Transverse colon (tissue), 4 donors: ENCODE measurements around the gene SFMBT1. TPM values are rescaled to one million over a fixed set of nuclear protein-coding genes. Genes with fewer than 3 reads are reported as not detected.

ENCODE experiments used
- DNase-seq: peaks from one replicate; pipeline ENCODE4 v3.0.0-alpha.2; 2019
- H3K27ac ChIP-seq, 4 donors: fragments of 200-600 bp; sonication (generic); 2 replicates each; pipeline ENCODE4 v1.5.1; 2016 to 2018; ENCODE audit warnings: inconsistent platforms in 4 of 4
- H3K27me3 ChIP-seq: fragments of 200-600 bp; sonication (generic); 2 replicates; pipeline ENCODE4 v1.5.1; 2017; ENCODE audit warnings: inconsistent platforms
- H3K36me3 ChIP-seq, 4 donors: fragments of 200-600 bp; sonication (generic); 2 replicates each; pipeline ENCODE4 v1.5.1; 2017 to 2019; ENCODE audit warnings: inconsistent platforms in 4 of 4
- H3K4me1 ChIP-seq, 4 donors: fragments of 200-600 bp; sonication (generic); 2 replicates each; pipeline ENCODE4 v1.5.1; 2017 to 2020; ENCODE audit warnings: inconsistent platforms in 4 of 4
- H3K4me3 ChIP-seq, 4 donors: fragments of 200-600 bp; sonication (generic); 1 replicate in 1 of 4; 2 replicates in 3 of 4; pipeline versions ENCODE4 v1.5.1 to v1.6.1; 2017 to 2019; ENCODE audit warnings: inconsistent platforms in 4 of 4
- H3K9me3 ChIP-seq, 2 donors: fragments of 200-600 bp; sonication (generic); 2 replicates each; pipeline ENCODE4 v1.5.1; 2017 to 2019; ENCODE audit warnings: inconsistent platforms in 2 of 2
- EP300 ChIP-seq: sonication (generic); formaldehyde crosslinking; IDR thresholded peaks from one replicate; pipeline ENCODE4 v1.6.1; 2017; ENCODE audit warnings: antibody characterized with exemption, low read depth
- POLR2A ChIP-seq: fragments of 450-650 bp; IDR thresholded peaks from one replicate; pipeline ENCODE4 v1.6.1; 2016; ENCODE audit warnings: antibody characterized with exemption, mild to moderate bottlenecking, moderate library complexity
- POLR2AphosphoS5 ChIP-seq, 3 donors: sonication (generic); formaldehyde crosslinking; IDR thresholded peaks; one replicate each; pipeline ENCODE4 v1.6.1; 2016; ENCODE audit warnings: antibody characterized with exemption in 3 of 3
- WGBS, 2 donors: methylation state at CpG; one replicate each; pipeline ENCODE4 v1.1.5; 2018; ENCODE audit warnings: low coverage in 1 of 2; 5-methylcytosine and 5-hydroxymethylcytosine counted together
- in situ Hi-C, 4 donors: fragments of 200-750 bp; cut with MboI; loops; one replicate each; pipeline versions ENCODE4 v1.15.0 to v1.15.1; 2017; ENCODE audit warnings: low sequenced_read_pairs in 3 of 4, low pct_ligation_motif_present in 1 of 4, low pct_unique_long_range_greater_than_20kb in 1 of 4
- intact Hi-C: fragments of 100-400 bp; cut with DNase I; formaldehyde crosslinking; loops from one replicate; pipeline ENCODE4 v1.15.1; 2023; ENCODE audit warnings: low total_unique reads
- total RNA-seq, 4 donors: library from RNA; depleted of rRNA; stranded (reverse); fragments of >200 nt; gene quantifications; one replicate each; pipeline ENCODE4 v1.1.0, GENCODE V29; 2016
- TF ChIP-seq, protein P1 (sequence below), 5 experiments: fragments of 200-600 bp in 3 of 5; fragments of 450-650 bp in 2 of 5; sonication (generic) in 3 of 5; IDR thresholded peaks; 1 replicate in 2 of 5; 2 replicates in 3 of 5; pipeline ENCODE4 v1.5.1; 2016 to 2017; ENCODE audit warnings: antibody characterized with exemption in 5 of 5, inconsistent platforms in 3 of 5, mild to moderate bottlenecking in 2 of 5, moderate library complexity in 1 of 5

The SFMBT1 gene
- total RNA-seq, 4 donors from 2014 or later, result 1.9 to 33.0 (median 18.1) TPM

DNA sequence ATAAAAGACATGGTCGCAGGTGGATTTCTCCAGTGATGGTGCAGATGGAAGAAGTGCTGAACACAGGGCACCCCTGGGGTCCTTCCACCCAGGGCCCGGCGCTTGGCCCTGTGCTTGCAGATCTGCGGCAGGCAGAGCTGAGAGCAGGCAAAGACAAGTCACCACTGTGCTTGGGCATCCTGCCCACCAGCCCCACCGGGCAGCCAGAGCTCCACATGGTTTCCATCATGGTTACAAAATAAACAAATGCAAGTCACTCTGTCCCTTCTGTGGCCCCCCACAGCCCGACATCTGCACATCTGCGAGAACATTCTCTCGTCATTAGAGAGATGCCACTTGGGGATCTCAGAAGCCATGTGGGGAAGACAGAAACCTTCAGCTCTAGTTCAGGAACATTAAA is 37.6 kb upstream of the SFMBT1 start:
- H3K36me3 ChIP-seq, result no peaks in the 10 kb centered on the region
- DNase-seq, result no peak
- WGBS, 2 donors, result 66% methylated on average over 8 of the region's 8 CpGs; no CpG with 5 or more reads in 1 of the 2 donors
- H3K4me3 ChIP-seq, result no peak overlapping the region
- intact Hi-C loops (no loop called here), in situ Hi-C loops (loop anchor here in 1 of 4 donors (25.0 kb wide), 1 partner anchor 246 kb away; the partner anchor contains the start of genes ITIH4 and MUSTN1)
- H3K27me3 ChIP-seq, result no peaks in the 10 kb centered on the region
- H3K27ac ChIP-seq, result no peak overlapping the region
- TF ChIP-seq POLR2AphosphoS5 (IDR thresholded peaks at IDR 0.05), result peak in 1 of 3 donors; percentile 11
- TF ChIP-seq POLR2A, result no peak
- TF ChIP-seq EP300, result no peak
- H3K4me1 ChIP-seq, result no peaks in the 10 kb centered on the region
- no peaks in the 10 kb centered on the region for H3K9me3 ChIP-seq

DNA sequence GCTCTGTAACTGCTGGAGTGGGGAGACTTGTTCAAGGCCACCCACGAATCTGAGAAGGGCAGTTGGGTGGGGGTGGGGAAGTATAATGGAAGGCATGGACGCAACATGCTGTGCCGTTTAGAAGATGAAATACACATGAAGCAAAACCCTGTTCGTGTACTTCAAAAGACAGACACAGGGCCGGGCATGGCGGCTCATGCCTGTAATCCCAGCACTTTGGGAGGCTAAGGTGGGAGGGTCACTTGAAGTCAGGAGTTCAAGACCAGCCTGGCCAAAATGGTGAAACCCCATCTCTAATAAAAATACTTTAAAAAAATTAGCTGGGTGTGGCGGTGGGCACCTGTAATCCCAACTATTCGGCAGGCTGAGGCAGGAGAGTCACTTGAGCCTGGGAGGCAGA is 36.9 kb upstream of the SFMBT1 start:
- no peaks in the 10 kb centered on the region for H3K9me3 ChIP-seq
- H3K4me1 ChIP-seq, result no peaks in the 10 kb centered on the region
- H3K4me3 ChIP-seq, result no peak overlapping the region
- intact Hi-C loops (no loop called here), in situ Hi-C loops (loop anchor here in 1 of 4 donors (25.0 kb wide), 1 partner anchor 245 kb away; the partner anchor contains the start of genes ITIH4 and MUSTN1)
- no peak for DNase-seq
- TF ChIP-seq EP300, result no peak
- TF ChIP-seq POLR2A, result no peak
- TF ChIP-seq, protein P1, sequence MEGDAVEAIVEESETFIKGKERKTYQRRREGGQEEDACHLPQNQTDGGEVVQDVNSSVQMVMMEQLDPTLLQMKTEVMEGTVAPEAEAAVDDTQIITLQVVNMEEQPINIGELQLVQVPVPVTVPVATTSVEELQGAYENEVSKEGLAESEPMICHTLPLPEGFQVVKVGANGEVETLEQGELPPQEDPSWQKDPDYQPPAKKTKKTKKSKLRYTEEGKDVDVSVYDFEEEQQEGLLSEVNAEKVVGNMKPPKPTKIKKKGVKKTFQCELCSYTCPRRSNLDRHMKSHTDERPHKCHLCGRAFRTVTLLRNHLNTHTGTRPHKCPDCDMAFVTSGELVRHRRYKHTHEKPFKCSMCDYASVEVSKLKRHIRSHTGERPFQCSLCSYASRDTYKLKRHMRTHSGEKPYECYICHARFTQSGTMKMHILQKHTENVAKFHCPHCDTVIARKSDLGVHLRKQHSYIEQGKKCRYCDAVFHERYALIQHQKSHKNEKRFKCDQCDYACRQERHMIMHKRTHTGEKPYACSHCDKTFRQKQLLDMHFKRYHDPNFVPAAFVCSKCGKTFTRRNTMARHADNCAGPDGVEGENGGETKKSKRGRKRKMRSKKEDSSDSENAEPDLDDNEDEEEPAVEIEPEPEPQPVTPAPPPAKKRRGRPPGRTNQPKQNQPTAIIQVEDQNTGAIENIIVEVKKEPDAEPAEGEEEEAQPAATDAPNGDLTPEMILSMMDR (IDR thresholded peaks at IDR 0.05), result no peak
- TF ChIP-seq POLR2AphosphoS5 (IDR thresholded peaks at IDR 0.05), result no peak
- WGBS, 2 donors, result 86 to 100% methylated on average over 3 to 8 of the region's 8 CpGs
- no peaks in the 10 kb centered on the region for H3K36me3 ChIP-seq
- H3K27ac ChIP-seq, result no peak overlapping the region
- H3K27me3 ChIP-seq, result no peaks in the 10 kb centered on the region

DNA sequence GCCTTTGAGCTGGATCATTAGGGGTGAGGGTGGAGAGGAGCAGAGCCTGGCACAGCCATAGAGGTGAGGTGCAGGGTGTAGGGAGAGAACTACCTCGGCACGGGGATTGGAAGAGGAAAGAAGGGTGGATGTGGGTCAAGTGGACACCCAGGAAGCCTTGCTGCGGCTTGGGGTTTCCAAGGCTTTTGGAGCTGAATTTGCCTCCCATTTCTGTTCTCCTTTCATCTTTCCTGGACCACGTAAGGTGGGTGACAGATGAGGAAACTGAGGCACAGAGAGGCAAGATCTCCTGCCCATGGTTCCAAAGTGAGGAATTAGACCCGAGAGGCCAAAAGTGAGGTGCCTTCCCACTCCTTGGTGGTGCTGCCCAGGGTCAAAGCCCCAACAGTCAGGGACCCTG is 35.4 kb upstream of the SFMBT1 start:
- WGBS, 2 donors, result 92% methylated on average over 2 to 5 of the region's 5 CpGs
- intact Hi-C loops (no loop called here), in situ Hi-C loops (loop anchor here in 1 of 4 donors (25.0 kb wide), 1 partner anchor 244 kb away; the partner anchor contains the start of genes ITIH4 and MUSTN1)
- H3K9me3 ChIP-seq, result no peaks in the 10 kb centered on the region
- H3K27ac ChIP-seq, result no peak overlapping the region
- no peaks in the 10 kb centered on the region for H3K4me1 ChIP-seq
- H3K4me3 ChIP-seq, result no peak overlapping the region
- no peak for DNase-seq
- no peaks in the 10 kb centered on the region for H3K36me3 ChIP-seq
- no peaks in the 10 kb centered on the region for H3K27me3 ChIP-seq
- TF ChIP-seq POLR2AphosphoS5 (IDR thresholded peaks at IDR 0.05) (no peak), EP300 (no peak), POLR2A (no peak)
- TF ChIP-seq, protein P1 (IDR thresholded peaks at IDR 0.05), result no peak

DNA sequence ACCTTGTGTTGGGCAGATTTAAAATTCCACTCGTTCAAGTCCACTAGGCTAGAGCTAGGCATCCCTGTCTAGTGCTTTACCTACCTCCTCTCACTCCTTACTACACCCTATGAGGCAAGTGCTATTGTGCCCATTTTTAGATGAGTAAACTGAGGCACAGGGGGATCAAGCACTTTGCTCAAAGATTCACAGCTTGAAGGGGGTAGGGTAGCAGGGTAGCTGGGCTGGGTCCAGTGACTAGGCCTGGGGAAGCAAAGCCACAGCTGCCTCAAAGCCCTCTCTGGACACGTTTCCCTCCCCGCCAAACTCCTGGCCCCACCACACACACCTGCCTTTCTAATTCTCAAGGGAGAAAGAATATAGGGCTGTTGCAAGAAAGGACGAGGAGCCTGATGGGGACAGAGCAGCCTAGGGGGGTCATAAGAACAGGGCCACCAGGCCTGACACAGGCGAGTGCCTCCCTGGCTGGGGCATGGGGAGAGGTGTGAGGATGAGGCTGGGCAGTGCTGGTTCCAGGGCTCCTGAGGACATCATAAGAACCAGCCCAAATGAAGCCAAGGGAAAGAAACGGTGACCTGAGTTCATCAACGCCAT is 34.8 kb upstream of the SFMBT1 start:
- TF ChIP-seq, protein P1 (IDR thresholded peaks at IDR 0.05), result no peak
- H3K4me1 ChIP-seq, result no peaks in the 10 kb centered on the region
- no peak overlapping the region for H3K4me3 ChIP-seq
- H3K27ac ChIP-seq, result no peak overlapping the region
- H3K27me3 ChIP-seq, result no peaks in the 10 kb centered on the region
- in situ Hi-C loops (loop anchor here in 1 of 4 donors (25.0 kb wide), 1 partner anchor 243 kb away; the partner anchor contains the start of genes ITIH4 and MUSTN1), intact Hi-C loops (no loop called here)
- H3K36me3 ChIP-seq, result no peaks in the 10 kb centered on the region
- DNase-seq, result no peak
- WGBS, 2 donors, result 65 to 80% methylated on average over 4 to 7 of the region's 7 CpGs
- H3K9me3 ChIP-seq, result no peaks in the 10 kb centered on the region
